Forelimb muscle (tissue), 1 donor: ENCODE data around the gene ATCAY. TPM values are rescaled to one million over a fixed set of nuclear protein-coding genes. Genes with fewer than 3 reads are reported as not detected.
"Not testable (repeated sequence)": the region's sequence is repeated elsewhere in the genome, so short reads cannot be mapped to it uniquely, and the experiment has no call there.

Source experiments
- DNase-seq: peaks from one replicate; pipeline ENCODE4 v3.0.0-alpha.2; 2013; ENCODE audit warnings: low read depth
- polyA plus RNA-seq: library from polyadenylated mRNA; unstranded; fragments of 120-200 nt; gene quantifications from one replicate; pipeline ENCODE4 v1.2.1, GENCODE V29; 2013; ENCODE audit not compliant: insufficient read length

ATCAY gene
- polyA plus RNA-seq, 1 donor, result 1.2 TPM

- no peak for DNase-seq
Measured at GRCh38 chr19:3899531-3900294, 19.2 kb downstream of the ATCAY start.

GRCh38 chr19:3902317-3902973 is 22.0 kb downstream of the ATCAY start:
- no peak for DNase-seq

- DNase-seq, result no peak
Measured at GRCh38 chr19:3904233-3904632, 23.7 kb downstream of the ATCAY start.

GRCh38 chr19:3907626-3908265 is 27.3 kb downstream of the ATCAY start:
- DNase-seq, result no peak

- no peak for DNase-seq
Measured at GRCh38 chr19:3908266-3909054, 28.0 kb downstream of the ATCAY start.

GRCh38 chr19:3910105-3910504 is 29.6 kb downstream of the ATCAY start:
- DNase-seq, result no peak

GRCh38 chr19:3914199-3914598 is 33.7 kb downstream of the ATCAY start:
- DNase-seq, result no peak

GRCh38 chr19:3916033-3916432 is 35.5 kb downstream of the ATCAY start:
- no peak for DNase-seq

- no peak for DNase-seq
Measured at GRCh38 chr19:3919793-3920192, 39.3 kb downstream of the ATCAY start.

- DNase-seq, result no peak
Measured at GRCh38 chr19:3923096-3923758, 42.7 kb downstream of the ATCAY start.

- no peak for DNase-seq
Measured at GRCh38 chr19:3923912-3924311, 43.4 kb downstream of the ATCAY start.

- DNase-seq, result no peak
Measured at GRCh38 chr19:3931041-3931440, 50.6 kb downstream of the ATCAY start.

- no peak for DNase-seq
Measured at GRCh38 chr19:3932931-3933810, 52.7 kb downstream of the ATCAY start, which contains the start of gene NMRK2. NMRK2 (plus strand) TSS chr19:3933069; CDS start chr19:3933672, 603 bp downstream.

GRCh38 chr19:3936506-3937442 is 56.3 kb downstream of the ATCAY start:
- no peak for DNase-seq

- not testable (repeated sequence) for DNase-seq
Measured at GRCh38 chr19:3938300-3938950, 57.9 kb downstream of the ATCAY start.

- no peak for DNase-seq
Measured at GRCh38 chr19:3942790-3943409, 62.4 kb downstream of the ATCAY start.

GRCh38 chr19:3944018-3944721 is 63.7 kb downstream of the ATCAY start:
- DNase-seq, result no peak

- DNase-seq, result no peak
Measured at GRCh38 chr19:3945838-3946237, 65.4 kb downstream of the ATCAY start.
